Lung (tissue), 12 donors: ENCODE results near the gene EXOC4. TPM values are rescaled to one million over a fixed set of nuclear protein-coding genes. Genes with fewer than 3 reads are reported as not detected.

Experiments used
- ATAC-seq: fragments of 200-7000 bp; cut with Tn5 transposase; one replicate; pipeline ENCODE4 v1.9.1; 2020; ENCODE audit warnings: moderate number of reproducible peaks; ENCODE audit not compliant: insufficient read depth, low FRiP score
- DNase-seq, 3 donors: peaks; one replicate each; pipeline ENCODE4 v3.0.0-alpha.2; 2013 to 2017
- H3K27ac ChIP-seq, 2 donors: one replicate each; pipeline ENCODE4 v1.5.1; 2013; ENCODE audit warnings: mild to moderate bottlenecking in 2 of 2, moderate library complexity in 2 of 2, control low read depth in 1 of 2, inconsistent platforms in 1 of 2, low read depth in 1 of 2, low read length in 1 of 2
- H3K27me3 ChIP-seq, 3 donors: one replicate each; pipeline ENCODE4 v1.5.1; 2013; ENCODE audit warnings: low read length in 2 of 3; ENCODE audit not compliant: control insufficient read depth in 3 of 3, insufficient read depth in 3 of 3
- H3K36me3 ChIP-seq, 4 donors: one replicate each; pipeline ENCODE4 v1.5.1; 2013; ENCODE audit warnings: low read length in 4 of 4, mild to moderate bottlenecking in 1 of 4, moderate library complexity in 1 of 4; ENCODE audit not compliant: control insufficient read depth in 4 of 4, insufficient read depth in 4 of 4
- H3K4me1 ChIP-seq, 5 donors: one replicate each; pipeline ENCODE4 v1.5.1; 2013; ENCODE audit warnings: low read length in 5 of 5, mild to moderate bottlenecking in 2 of 5, moderate library complexity in 1 of 5; ENCODE audit not compliant: control insufficient read depth in 5 of 5, insufficient read depth in 5 of 5
- H3K4me3 ChIP-seq: one replicate; pipeline ENCODE4 v1.5.1; 2013; ENCODE audit warnings: mild to moderate bottlenecking, control low read depth, moderate library complexity
- H3K9ac ChIP-seq, 2 donors: one replicate each; pipeline ENCODE4 v1.5.1; 2013; ENCODE audit warnings: low read length in 2 of 2, control low read depth in 1 of 2; ENCODE audit not compliant: insufficient read depth in 1 of 2
- H3K9me3 ChIP-seq, 4 donors: one replicate each; pipeline ENCODE4 v1.5.1; 2013; ENCODE audit warnings: low read length in 3 of 4, mild to moderate bottlenecking in 1 of 4, moderate library complexity in 1 of 4; ENCODE audit not compliant: control insufficient read depth in 4 of 4, insufficient read depth in 3 of 4
- CTCF ChIP-seq: IDR thresholded peaks from 2 replicates; pipeline ENCODE4 v1.5.1; 2012; ENCODE audit warnings: mild to moderate bottlenecking; ENCODE audit errors: control extremely low read depth, extremely low read depth
- WGBS, 2 donors: extraction: QIAGEN DNeasy Blood & Tissue Kit; methylation state at CpG; one replicate each; pipeline ENCODE4 v1.1.7; 2013; 5-methylcytosine and 5-hydroxymethylcytosine counted together
- polyA plus RNA-seq, 2 donors: library from polyadenylated mRNA; stranded (reverse); fragments of 200-250 nt; gene quantifications; one replicate each; pipeline ENCODE4 v1.2.1, GENCODE V29; 2013
- total RNA-seq, 2 donors: library from RNA; depleted of rRNA in 1 of 2; stranded (reverse); fragments of >200 nt in 1 of 2; gene quantifications; one replicate each; pipeline ENCODE4 v1.2.1, GENCODE V29; 2014 to 2021
- donor health status: control.
- donor health status: control.
- donor health status: Bipolar disorder and iron deficiency.
- donor health status: healthy.
- donor health status: DM: yes; HTN: yes; CAD: no.

EXOC4 gene
- total and polyA plus RNA-seq, 4 donors, result 10.3 to 232 (median 47.4) TPM

- Histone ChIP-seq H3K4me1 (peaks cover 0 to 21% (median 0%) of the 10 kb centered on the region in 5 donors), H3K9ac (no peak overlapping the region), H3K27me3 (no peaks in the 10 kb centered on the region), H3K9me3 (no peaks in the 10 kb centered on the region), H3K27ac (no peak overlapping the region), H3K4me3 (no peak overlapping the region), H3K36me3 (no peaks in the 10 kb centered on the region)
- ATAC-seq (no peak), DNase-seq (no peak)
- 92 to 95% methylated on average over 5 of the region's 5 CpGs for WGBS, 2 donors
- TF ChIP-seq CTCF, result no peak
Measured at GRCh38 chr7:133693281-133693680, 440.4 kb downstream of the EXOC4 start.

- no peak overlapping the region for H3K4me3 ChIP-seq
- H3K9ac ChIP-seq, result no peak overlapping the region
- H3K27me3 ChIP-seq, result no peaks in the 10 kb centered on the region
- 70 to 87% methylated on average over 4 of the region's 4 CpGs for WGBS, 2 donors
- TF ChIP-seq CTCF, result no peak
- H3K4me1 ChIP-seq, result peaks cover 0 to 6% (median 0%) of the 10 kb centered on the region in 5 donors
- no peaks in the 10 kb centered on the region for H3K36me3 ChIP-seq
- no peaks in the 10 kb centered on the region for H3K9me3 ChIP-seq
- no peak for ATAC-seq
- no peak for DNase-seq
- H3K27ac ChIP-seq, result no peak overlapping the region
Measured at GRCh38 chr7:133696056-133696455, 443.2 kb downstream of the EXOC4 start.

- no peaks in the 10 kb centered on the region for H3K27me3 ChIP-seq
- H3K9me3 ChIP-seq, result no peaks in the 10 kb centered on the region
- H3K9ac ChIP-seq, result no peak overlapping the region
- H3K4me3 ChIP-seq, result no peak overlapping the region
- peaks cover 0 to 2% (median 0%) of the 10 kb centered on the region in 5 donors for H3K4me1 ChIP-seq
- DNase-seq (no peak), ATAC-seq (no peak)
- H3K27ac ChIP-seq, result no peak overlapping the region
- no peak for TF ChIP-seq CTCF
- WGBS, 2 donors, result 94 to 96% methylated on average over 4 of the region's 4 CpGs
- H3K36me3 ChIP-seq, result no peaks in the 10 kb centered on the region
Measured at GRCh38 chr7:133697585-133697984, 444.7 kb downstream of the EXOC4 start.

- ATAC-seq (no peak), DNase-seq (no peak)
- Histone ChIP-seq H3K27me3 (no peaks in the 10 kb centered on the region), H3K9ac (no peak overlapping the region), H3K4me1 (peaks cover 0 to 2% (median 0%) of the 10 kb centered on the region in 5 donors), H3K4me3 (no peak overlapping the region), H3K36me3 (peaks cover 0 to 1% (median 0%) of the 10 kb centered on the region in 4 donors), H3K27ac (no peak overlapping the region), H3K9me3 (no peaks in the 10 kb centered on the region)
- WGBS, 2 donors, result 83 to 93% methylated on average over 6 of the region's 6 CpGs
- no peak for TF ChIP-seq CTCF
Measured at GRCh38 chr7:133698127-133698526, 445.2 kb downstream of the EXOC4 start.
